NCI-H446 (cell line): ENCODE data around the gene NDUFAB1.
"Not testable (repeated sequence)": the region's sequence is repeated elsewhere in the genome, so short reads cannot be mapped to it uniquely, and the experiment has no call there.

Source experiments
- DNase-seq, 2 experiments: peaks; one replicate each; lab custom pipeline; 2025; lab: John Stamatoyannopoulos, UW

The NDUFAB1 gene

DNA sequence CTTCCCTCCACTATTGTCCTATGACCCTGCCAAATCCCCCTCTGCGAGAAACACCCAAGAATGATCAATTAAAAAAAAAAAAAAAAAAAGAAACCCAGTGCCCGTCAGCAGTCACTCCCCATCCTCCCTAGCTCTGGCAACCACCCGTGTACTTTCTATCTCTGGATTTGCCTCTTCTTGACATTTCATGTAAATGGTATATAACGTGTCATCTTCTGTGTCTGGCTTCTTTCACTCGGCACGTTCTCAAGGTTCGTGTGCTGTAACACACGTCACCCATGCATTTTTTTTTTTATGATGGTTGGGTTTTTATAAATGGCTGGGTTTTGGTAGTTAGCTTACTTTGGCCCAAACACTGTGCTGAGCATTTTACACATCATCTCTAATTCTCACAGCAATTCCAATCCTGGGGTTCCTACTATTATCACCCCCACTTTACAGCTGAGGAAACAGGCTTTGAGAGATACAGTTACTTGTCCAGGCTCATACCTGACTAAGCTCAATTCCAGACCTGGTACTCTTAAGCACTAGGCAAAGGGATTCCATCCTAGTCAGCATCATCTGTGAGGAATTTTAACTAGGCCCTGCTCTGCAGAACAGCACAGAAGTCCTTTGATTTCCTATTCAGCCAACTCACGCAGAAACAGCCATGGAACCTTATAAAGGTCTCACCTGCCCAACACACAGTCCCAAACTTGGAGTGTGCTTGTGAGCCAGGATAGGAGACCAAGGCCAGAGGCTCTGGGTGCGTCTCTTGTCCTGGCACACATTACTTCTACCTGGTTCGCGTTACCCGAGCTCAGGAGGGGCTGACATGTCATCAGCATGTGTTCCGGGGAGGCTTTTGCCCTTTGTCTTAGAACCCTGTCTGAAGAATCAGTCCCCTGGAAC is 11.7 kb downstream of the NDUFAB1 start:
- no peak for DNase-seq

- not testable (repeated sequence) for DNase-seq
These were observed 12.8 kb downstream of the NDUFAB1 start for GRCh38 chr16:23583271-23583670.

DNA sequence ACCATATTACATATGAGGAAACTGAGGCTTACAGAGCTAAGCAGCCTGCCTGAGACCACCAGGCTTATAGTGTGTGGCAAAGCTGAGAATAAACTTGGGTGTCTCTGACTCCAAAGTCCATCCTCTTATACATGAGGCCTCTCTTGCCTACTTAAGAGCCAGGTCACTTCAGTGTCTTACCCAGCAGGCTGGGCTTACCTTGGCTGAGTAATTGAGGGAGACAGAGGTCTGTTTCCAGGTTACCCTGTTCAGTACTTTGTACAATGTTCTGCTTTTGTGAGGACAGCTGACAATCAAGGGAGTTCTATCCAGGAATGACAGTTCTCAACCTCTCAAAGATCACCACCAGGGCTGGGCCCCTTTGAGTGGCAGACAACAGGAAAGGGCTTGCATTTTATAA is 14.4 kb downstream of the NDUFAB1 start:
- no peak for DNase-seq

DNA sequence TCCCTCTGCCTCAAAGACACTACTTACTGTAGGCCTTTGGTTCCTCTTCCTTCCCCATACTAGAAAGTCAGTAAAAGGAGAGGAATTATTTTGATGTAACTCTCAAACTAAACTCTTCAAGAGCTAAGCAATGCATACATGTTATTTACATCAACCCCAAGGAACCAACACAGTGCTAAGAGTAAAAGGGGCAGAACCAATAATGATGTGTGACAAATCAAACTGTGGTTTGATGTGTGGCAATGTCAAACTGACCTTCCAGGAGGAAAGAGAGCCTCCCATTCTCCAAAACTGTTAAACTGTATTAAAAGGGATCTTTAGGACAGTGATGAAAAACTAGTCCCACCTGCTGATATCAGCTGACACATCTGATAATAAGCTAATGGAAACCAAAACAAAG is 15.7 kb downstream of the NDUFAB1 start:
- DNase-seq: no peak

GRCh38 chr16:23579371-23579770 is 16.7 kb downstream of the NDUFAB1 start:
- no peak for DNase-seq

DNA sequence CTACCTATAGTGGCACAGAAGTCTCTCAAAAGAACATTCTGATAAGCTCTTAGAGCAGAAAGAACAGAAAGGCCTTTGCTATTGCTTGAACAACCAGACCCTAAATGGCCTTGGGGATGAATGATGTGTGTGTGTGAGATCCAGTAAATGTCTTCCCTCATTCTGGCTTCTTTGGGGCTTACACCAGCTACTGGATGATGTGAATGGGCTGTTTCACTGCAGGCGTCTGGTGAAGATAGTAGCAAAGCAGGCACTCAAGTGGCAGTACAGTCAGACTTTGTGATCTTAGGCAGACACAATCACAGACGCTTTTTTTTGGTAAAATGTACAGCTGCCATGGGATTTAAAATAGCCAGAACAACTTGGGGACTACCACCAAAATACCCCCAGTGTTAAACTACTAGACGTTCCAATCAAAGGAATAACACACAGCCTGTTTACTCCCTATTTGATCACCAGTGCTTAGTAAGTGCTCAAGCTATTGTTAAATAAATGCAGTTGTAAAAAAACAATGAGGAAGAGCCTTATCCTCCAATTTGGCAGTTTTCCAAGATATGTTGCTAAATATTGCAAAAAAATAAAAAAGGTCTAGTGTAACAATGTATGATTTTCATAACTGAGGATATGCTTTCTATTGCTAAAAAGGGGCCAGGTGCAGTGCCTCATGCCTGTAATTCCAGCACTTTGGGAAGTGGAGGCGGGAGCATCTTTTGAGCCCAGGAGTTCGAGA is 17.9 kb downstream of the NDUFAB1 start:
- DNase-seq: no peak

DNA sequence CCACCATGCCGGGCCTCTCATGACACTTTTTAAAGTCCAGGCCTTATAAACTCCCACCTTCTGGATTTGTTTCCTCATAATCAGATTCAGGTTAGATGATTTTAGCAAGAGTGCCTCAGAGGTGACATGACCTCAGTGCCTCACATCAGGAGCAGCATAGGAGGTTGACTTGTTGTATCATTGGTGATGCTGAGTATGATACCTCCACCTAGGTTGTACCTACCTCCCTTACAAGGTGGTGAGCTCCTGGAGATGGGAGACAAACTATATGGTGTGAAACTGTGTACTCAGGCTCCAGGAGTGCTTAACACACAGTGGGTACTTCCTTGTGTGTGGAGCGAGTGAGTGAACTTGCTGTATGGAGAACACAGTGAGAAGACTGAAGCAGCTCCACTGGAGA is 18.6 kb downstream of the NDUFAB1 start:
- no peak for DNase-seq

DNA sequence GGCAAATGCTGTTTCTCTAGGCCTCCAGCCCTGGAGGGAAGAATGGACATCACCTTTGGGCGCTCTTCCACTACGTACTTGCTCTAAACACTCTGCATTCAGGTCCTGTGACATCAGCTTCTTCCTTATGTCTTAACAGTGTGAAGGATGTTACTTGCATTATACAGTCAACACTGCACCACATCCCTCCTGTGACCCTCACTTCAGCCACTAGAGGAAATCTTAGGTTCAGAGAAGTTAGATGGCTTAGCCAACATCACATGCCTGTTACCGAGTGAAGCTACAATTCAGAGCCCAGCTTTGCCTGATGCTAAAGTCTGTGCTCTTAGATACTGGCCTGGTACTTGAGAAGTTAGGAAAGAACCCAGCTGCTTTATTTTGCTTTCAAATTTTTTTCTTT is 20.3 kb downstream of the NDUFAB1 start:
- no peak for DNase-seq

DNA sequence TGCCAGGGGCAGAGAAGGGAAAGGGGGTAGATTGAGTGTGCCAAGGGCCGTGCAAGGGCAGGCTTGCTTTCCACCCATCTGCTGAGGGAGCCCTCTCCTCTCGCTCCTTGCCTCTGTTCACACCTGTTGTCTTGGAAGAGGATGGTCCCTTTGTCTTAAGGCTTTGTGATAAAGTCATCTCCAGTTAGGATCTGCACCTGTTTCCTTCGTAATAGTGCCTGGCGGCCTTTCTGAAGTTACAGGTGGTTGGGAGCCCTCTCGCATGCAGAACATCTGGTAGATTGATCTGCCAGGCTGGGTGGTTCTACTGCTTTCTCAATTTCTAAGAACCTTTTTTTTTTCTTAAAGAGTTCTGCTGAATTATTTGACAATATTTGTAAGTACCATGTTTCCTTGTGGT is 22.3 kb downstream of the NDUFAB1 start:
- no peak for DNase-seq

- DNase-seq: no peak
These were observed 23.7 kb downstream of the NDUFAB1 start for GRCh38 chr16:23572394-23572793.

- no peak for DNase-seq
These were observed 24.2 kb downstream of the NDUFAB1 start for GRCh38 chr16:23571895-23572294.

- no peak for DNase-seq
These were observed 25.0 kb downstream of the NDUFAB1 start for GRCh38 chr16:23570992-23571632.

- no peak for DNase-seq
These were observed 28.5 kb downstream of the NDUFAB1 start for GRCh38 chr16:23567602-23568001.

- DNase-seq: no peak
These were observed 29.4 kb downstream of the NDUFAB1 start for GRCh38 chr16:23566724-23567123.

- DNase-seq: no peak
These were observed 31.3 kb downstream of the NDUFAB1 start for GRCh38 chr16:23564575-23565363.

GRCh38 chr16:23563186-23563585 is 32.9 kb downstream of the NDUFAB1 start:
- no peak for DNase-seq

DNA sequence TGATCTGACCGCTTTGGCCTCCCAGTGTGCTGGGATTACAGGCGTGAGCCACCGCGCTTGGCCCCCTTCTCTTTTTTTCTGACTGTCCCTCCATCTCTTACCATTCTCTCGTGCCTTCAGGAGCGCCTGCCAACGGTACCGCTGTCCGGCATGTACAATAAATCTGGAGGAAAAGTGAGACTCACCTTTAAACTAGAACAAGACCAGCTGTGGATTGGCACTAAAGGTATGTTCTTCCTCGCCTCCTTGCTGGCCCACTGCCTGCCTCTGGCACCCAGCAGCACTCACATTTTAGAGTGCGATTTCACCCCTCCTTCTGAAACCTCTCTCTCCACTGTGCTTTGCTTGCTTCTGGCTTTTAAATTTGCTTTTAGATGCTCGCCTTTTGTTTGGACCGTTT is 33.6 kb downstream of the NDUFAB1 start:
- no peak for DNase-seq

GRCh38 chr16:23561586-23561985 is 34.5 kb downstream of the NDUFAB1 start:
- no peak for DNase-seq

GRCh38 chr16:23557779-23558702 is 38.1 kb downstream of the NDUFAB1 start:
- peak in 1 of 2 experiments; percentile 32 for DNase-seq

DNA sequence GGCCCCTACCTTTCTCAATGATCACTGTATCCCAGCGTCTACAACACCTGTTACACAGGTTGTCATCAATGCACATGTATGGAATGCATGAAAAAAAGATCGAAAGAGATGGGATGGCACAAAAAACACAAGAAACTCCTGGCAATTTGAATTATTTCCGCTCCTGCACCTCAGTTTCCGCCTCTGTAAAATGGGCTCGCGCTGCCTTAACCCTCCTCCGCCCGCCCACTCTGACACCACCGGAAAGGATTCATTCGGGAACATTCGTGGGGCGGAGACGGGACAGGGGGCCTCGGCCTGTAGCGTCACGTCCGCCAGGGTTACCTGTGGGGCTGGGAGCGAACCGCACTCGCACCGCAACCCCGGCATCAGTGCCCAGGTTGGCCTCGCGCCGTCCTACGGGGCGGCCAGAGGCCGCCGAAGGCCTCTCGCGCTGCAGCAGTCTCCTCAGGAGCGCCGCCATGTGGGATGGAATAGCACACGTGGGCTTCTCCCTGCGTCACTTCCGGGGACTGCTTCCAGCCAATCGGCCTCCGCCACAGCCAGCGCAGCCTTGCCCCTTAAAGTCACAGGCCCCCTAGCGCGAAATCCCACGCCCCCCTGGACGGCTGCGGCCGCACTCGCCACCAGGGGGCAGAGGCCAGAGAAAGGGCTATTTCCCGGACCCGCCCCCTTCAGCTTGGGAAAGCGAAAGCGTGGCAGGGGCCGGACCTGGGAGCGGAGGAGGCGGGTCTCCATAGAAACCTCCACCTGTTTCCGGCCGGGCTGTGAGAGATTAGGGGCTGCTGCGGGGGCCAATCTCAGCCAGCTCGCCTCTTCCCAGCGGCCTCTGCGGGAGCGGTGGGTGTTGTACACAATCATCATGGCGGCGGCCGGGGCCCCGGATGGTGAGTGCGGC is 39.0 kb downstream of the NDUFAB1 start, which contains the start of the genes EARS2 and UBFD1:
TSS of gene EARS2 (minus strand) at position 470 of the 898 bp plus-strand sequence. CDS start at position 463, 7 bp downstream.
TSS of gene UBFD1 (plus strand) at position 847 of the 898 bp plus-strand sequence. CDS start at position 863, 16 bp downstream.
- DNase-seq: peak; percentile 94 to 97
